HL-60 (cell line): ENCODE data around the gene CACNA2D3.

Source experiments
- DNase-seq, 2 experiments: peaks; one replicate each; pipeline ENCODE4 v3.0.0-alpha.2; 2010 to 2020; ENCODE audit warnings: low read depth in 1 of 2, low spot score in 1 of 2
- H3K27ac ChIP-seq: fragments of 250-450 bp; sonication (Bioruptor Pico); replicated peaks from 2 replicates; pipeline ENCODE4 v1.5.1; 2020; ENCODE audit warnings: mild to moderate bottlenecking, moderate library complexity
- H3K27me3 ChIP-seq: fragments of 250-450 bp; sonication (Bioruptor Pico); 2 replicates; pipeline ENCODE4 v1.5.1; 2021; ENCODE audit warnings: mild to moderate bottlenecking, moderate library complexity; ENCODE audit not compliant: insufficient read depth, poor library complexity, severe bottlenecking
- H3K4me3 ChIP-seq: replicated peaks from 2 replicates; pipeline ENCODE4 v1.5.1; 2011; ENCODE audit warnings: mild to moderate bottlenecking, control low read depth, low read length; ENCODE audit not compliant: insufficient read depth
- CTCF ChIP-seq: IDR thresholded peaks from one replicate; pipeline ENCODE4 v1.5.1; 2011; ENCODE audit warnings: low read length, control low read depth, inconsistent platforms; ENCODE audit not compliant: insufficient read depth
- GABPA ChIP-seq: IDR thresholded peaks from 2 replicates; pipeline ENCODE4 v1.6.1; 2012; ENCODE audit warnings: low read depth
- POLR2AphosphoS5 ChIP-seq: IDR thresholded peaks from 2 replicates; pipeline ENCODE4 v1.6.1; 2012; ENCODE audit warnings: low read depth
- REST ChIP-seq: IDR thresholded peaks from 2 replicates; pipeline ENCODE4 v1.6.1; 2012; ENCODE audit warnings: low read depth; ENCODE audit not compliant: insufficient replicate concordance
- SPI1 ChIP-seq: IDR thresholded peaks from 2 replicates; pipeline ENCODE4 v1.6.1; 2012; ENCODE audit warnings: low read depth, mild to moderate bottlenecking, borderline replicate concordance

The CACNA2D3 gene

GRCh38 chr3:54139630-54140029, 17.3 kb downstream of the CACNA2D3 start:
- Histone ChIP-seq H3K4me3 (no peak overlapping the region), H3K27ac (no peak overlapping the region), H3K27me3 (no peaks in the 10 kb centered on the region)
- TF ChIP-seq SPI1 (no peak), POLR2AphosphoS5 (no peak), CTCF (no peak), GABPA (no peak), REST (no peak)
- DNase-seq: no peak

GRCh38 chr3:54144284-54144683, 21.9 kb downstream of the CACNA2D3 start:
- no peak for DNase-seq
- TF ChIP-seq SPI1: no peak
- TF ChIP-seq POLR2AphosphoS5: no peak
- TF ChIP-seq REST: no peak
- TF ChIP-seq CTCF: no peak
- TF ChIP-seq GABPA: no peak
- H3K4me3 ChIP-seq: no peak overlapping the region
- H3K27me3 ChIP-seq: no peaks in the 10 kb centered on the region
- H3K27ac ChIP-seq: no peak overlapping the region

GRCh38 chr3:54146506-54147239, 24.3 kb downstream of the CACNA2D3 start:
- DNase-seq: peak in 1 of 2 experiments; percentile 41
- Histone ChIP-seq H3K4me3 (no peak overlapping the region), H3K27ac (no peak overlapping the region), H3K27me3 (no peaks in the 10 kb centered on the region)
- TF ChIP-seq CTCF (peak; percentile 14), REST (no peak), POLR2AphosphoS5 (no peak), SPI1 (no peak)
